Spleen (tissue), 11 donors: ENCODE data around the gene ABHD2. TPM values are rescaled to one million over a fixed set of nuclear protein-coding genes. Genes with fewer than 3 reads are reported as not detected.

Source experiments
- DNase-seq: peaks from one replicate; pipeline ENCODE4 v3.0.0-alpha.2; 2020
- H3K27ac ChIP-seq, 8 donors: fragments of 200-600 bp; sonication (generic) in 7 of 8; 1 replicate in 4 of 8; 2 replicates in 4 of 8; pipeline versions ENCODE4 v1.5.0 to v1.8.0; 2016 to 2021; ENCODE audit warnings: inconsistent platforms in 4 of 8, mild to moderate bottlenecking in 4 of 8, moderate library complexity in 1 of 8
- H3K27me3 ChIP-seq, 7 donors: fragments of 200-600 bp; sonication (generic) in 6 of 7; replicated peaks in 1 of 7; 1 replicate in 4 of 7; 2 replicates in 3 of 7; pipeline versions ENCODE4 v1.5.0 to v1.8.0; 2016 to 2021; ENCODE audit warnings: inconsistent platforms in 3 of 7, mild to moderate bottlenecking in 1 of 7
- H3K36me3 ChIP-seq, 6 donors: fragments of 200-600 bp; sonication (generic) in 5 of 6; 1 replicate in 4 of 6; 2 replicates in 2 of 6; pipeline versions ENCODE4 v1.5.0 to v1.8.0; 2016 to 2021; ENCODE audit warnings: inconsistent platforms in 2 of 6
- H3K4me1 ChIP-seq, 6 donors: fragments of 200-600 bp; sonication (generic) in 5 of 6; 1 replicate in 3 of 6; 2 replicates in 3 of 6; pipeline versions ENCODE4 v1.5.0 to v1.8.0; 2016 to 2021; ENCODE audit warnings: inconsistent platforms in 3 of 6
- H3K4me3 ChIP-seq, 8 donors: fragments of 200-600 bp; sonication (generic) in 7 of 8; 1 replicate in 4 of 8; 2 replicates in 4 of 8; pipeline versions ENCODE4 v1.5.0 to v1.8.0; 2016 to 2021; ENCODE audit warnings: inconsistent platforms in 4 of 8, mild to moderate bottlenecking in 4 of 8, moderate library complexity in 2 of 8
- H3K9me3 ChIP-seq, 8 donors: fragments of 200-600 bp; sonication (generic) in 7 of 8; 1 replicate in 4 of 8; 2 replicates in 4 of 8; pipeline versions ENCODE4 v1.5.0 to v1.8.0; 2016 to 2021; ENCODE audit warnings: inconsistent platforms in 4 of 8
- POLR2A ChIP-seq, 3 donors: fragments of 450-650 bp; IDR thresholded peaks; one replicate each; pipeline ENCODE4 v1.5.1; 2017; ENCODE audit warnings: antibody characterized with exemption in 3 of 3, mild to moderate bottlenecking in 1 of 3
- POLR2AphosphoS5 ChIP-seq, 3 donors: sonication (generic); formaldehyde crosslinking; IDR thresholded peaks; one replicate each; pipeline ENCODE4 v1.5.1; 2017; ENCODE audit warnings: antibody characterized with exemption in 3 of 3
- WGBS, 5 donors: extraction: QIAGEN DNeasy Blood & Tissue Kit in 3 of 5; methylation state at CpG; one replicate each; pipeline versions ENCODE4 v1.1.5 to v1.1.7; 2013 to 2018; 5-methylcytosine and 5-hydroxymethylcytosine counted together
- intact Hi-C: fragments of 100-400 bp; cut with DNase I; formaldehyde crosslinking; loops from one replicate; pipeline ENCODE4 v1.15.0; 2023; ENCODE audit warnings: low total_unique reads
- polyA plus RNA-seq, 3 donors: library from polyadenylated mRNA; stranded (reverse); fragments of 200-250 nt; gene quantifications; one replicate each; pipeline ENCODE4 v1.2.1, GENCODE V29; 2013
- total RNA-seq, 7 donors: library from RNA; depleted of rRNA in 3 of 7; stranded (reverse); fragments of >200 nt in 3 of 7; fragmentation: NEBNext Ultra II Directional in 4 of 7; extraction: Animal tissue kit (Norgen Biotek cat#: 25700) in 4 of 7; gene quantifications; one replicate each; pipeline versions ENCODE4 v1.1.0 to v1.2.1, GENCODE V29; 2016 to 2021
- TF ChIP-seq, protein P1 (sequence below), 11 experiments: fragments of 200-600 bp in 7 of 11; fragments of 450-650 bp in 4 of 11; sonication (generic) in 4 of 11; IDR thresholded peaks in 8 of 11; conservative IDR thresholded peaks in 3 of 11; 1 replicate in 7 of 11; 2 replicates in 4 of 11; pipeline versions ENCODE4 v1.4.0 to v1.8.0; 2016 to 2021; ENCODE audit warnings: antibody characterized with exemption in 11 of 11, inconsistent platforms in 4 of 11, mild to moderate bottlenecking in 1 of 11
- donor health status: healthy with polysubstance abuse.
- donor health status: DM: no; HTN: no; CAD: no; lungs with moderate emphysema.
- donor health status: DM: no; HTN: no; CAD: no.
- donor health status: Bipolar disorder and iron deficiency.
- donor health status: healthy.
- donor health status: DM: no; HTN: no; CAD: no.
- donor health status: DM: yes; HTN: yes; CAD: no.

ABHD2 gene
- total and polyA plus RNA-seq, 10 donors: 2.1 to 158 (median 106) TPM

DNA sequence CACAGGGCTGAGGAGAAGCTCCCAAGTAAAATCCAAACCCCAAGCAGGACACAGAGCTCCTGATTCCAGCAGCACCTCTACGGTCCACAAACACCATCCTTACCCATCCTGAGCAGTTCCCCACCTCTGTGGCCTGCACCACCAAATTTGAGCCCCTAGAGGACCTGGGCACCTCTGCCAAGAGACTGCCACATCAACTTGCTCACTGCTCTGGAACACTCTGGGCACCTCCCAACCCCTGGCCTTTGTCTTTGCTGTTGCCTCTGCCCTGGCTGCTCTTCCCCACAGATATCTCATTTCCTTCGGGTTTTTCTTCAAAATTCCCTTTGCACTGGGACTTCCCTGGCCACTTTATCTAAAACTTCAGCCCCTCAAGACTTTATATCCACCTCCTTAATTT is 127.4 kb downstream of the ABHD2 start:
- Histone ChIP-seq H3K27ac (no peak overlapping the region), H3K27me3 (no peaks in the 10 kb centered on the region), H3K4me3 (no peak overlapping the region), H3K36me3 (no peaks in the 10 kb centered on the region), H3K4me1 (no peaks in the 10 kb centered on the region), H3K9me3 (no peaks in the 10 kb centered on the region)
- WGBS, 5 donors: 76 to 89% (median 86%) methylated on average over 1 to 2 of the region's 2 CpGs
- TF ChIP-seq POLR2A (IDR thresholded peaks at IDR 0.05) (no peak), POLR2AphosphoS5 (IDR thresholded peaks at IDR 0.05) (no peak)
- TF ChIP-seq, protein P1, sequence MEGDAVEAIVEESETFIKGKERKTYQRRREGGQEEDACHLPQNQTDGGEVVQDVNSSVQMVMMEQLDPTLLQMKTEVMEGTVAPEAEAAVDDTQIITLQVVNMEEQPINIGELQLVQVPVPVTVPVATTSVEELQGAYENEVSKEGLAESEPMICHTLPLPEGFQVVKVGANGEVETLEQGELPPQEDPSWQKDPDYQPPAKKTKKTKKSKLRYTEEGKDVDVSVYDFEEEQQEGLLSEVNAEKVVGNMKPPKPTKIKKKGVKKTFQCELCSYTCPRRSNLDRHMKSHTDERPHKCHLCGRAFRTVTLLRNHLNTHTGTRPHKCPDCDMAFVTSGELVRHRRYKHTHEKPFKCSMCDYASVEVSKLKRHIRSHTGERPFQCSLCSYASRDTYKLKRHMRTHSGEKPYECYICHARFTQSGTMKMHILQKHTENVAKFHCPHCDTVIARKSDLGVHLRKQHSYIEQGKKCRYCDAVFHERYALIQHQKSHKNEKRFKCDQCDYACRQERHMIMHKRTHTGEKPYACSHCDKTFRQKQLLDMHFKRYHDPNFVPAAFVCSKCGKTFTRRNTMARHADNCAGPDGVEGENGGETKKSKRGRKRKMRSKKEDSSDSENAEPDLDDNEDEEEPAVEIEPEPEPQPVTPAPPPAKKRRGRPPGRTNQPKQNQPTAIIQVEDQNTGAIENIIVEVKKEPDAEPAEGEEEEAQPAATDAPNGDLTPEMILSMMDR (IDR thresholded peaks at IDR 0.05 in 8 of 11, conservative IDR thresholded peaks at IDR 0.05 in 3 of 11): no peak
- no peak for DNase-seq
- intact Hi-C loops: no loop called here

DNA sequence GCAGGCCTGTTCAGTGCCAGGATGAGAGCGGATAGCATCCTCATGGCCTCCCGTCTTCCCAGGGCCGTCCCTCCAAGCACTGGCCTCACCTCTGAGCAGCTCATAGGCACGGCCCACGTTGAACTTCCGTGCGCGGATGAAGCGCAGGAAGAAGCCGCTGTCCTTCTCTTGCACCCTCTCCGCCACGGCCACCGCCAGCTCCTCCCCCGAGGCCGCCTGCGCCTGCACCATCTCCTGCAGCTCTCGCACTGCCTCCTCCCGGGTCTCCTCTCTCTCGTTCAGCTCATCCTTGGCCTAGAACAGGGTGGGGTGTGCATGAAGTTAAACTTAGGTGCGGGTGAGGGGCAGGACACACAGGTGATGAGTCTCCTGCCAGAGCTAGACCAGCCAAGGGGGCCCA is 128.8 kb downstream of the ABHD2 start:
- TF ChIP-seq, protein P1 (IDR thresholded peaks at IDR 0.05 in 8 of 11, conservative IDR thresholded peaks at IDR 0.05 in 3 of 11): no peak
- TF ChIP-seq POLR2AphosphoS5 (IDR thresholded peaks at IDR 0.05) (peak in 1 of 3 donors; percentile 19), POLR2A (IDR thresholded peaks at IDR 0.05) (no peak)
- Histone ChIP-seq H3K27ac (no peak overlapping the region), H3K4me3 (no peak overlapping the region), H3K36me3 (no peaks in the 10 kb centered on the region), H3K27me3 (no peaks in the 10 kb centered on the region), H3K4me1 (no peaks in the 10 kb centered on the region), H3K9me3 (no peaks in the 10 kb centered on the region)
- 88 to 96% (median 90%) methylated on average over 20 of the region's 20 CpGs for WGBS, 5 donors
- no peak for DNase-seq
- intact Hi-C loops: no loop called here

DNA sequence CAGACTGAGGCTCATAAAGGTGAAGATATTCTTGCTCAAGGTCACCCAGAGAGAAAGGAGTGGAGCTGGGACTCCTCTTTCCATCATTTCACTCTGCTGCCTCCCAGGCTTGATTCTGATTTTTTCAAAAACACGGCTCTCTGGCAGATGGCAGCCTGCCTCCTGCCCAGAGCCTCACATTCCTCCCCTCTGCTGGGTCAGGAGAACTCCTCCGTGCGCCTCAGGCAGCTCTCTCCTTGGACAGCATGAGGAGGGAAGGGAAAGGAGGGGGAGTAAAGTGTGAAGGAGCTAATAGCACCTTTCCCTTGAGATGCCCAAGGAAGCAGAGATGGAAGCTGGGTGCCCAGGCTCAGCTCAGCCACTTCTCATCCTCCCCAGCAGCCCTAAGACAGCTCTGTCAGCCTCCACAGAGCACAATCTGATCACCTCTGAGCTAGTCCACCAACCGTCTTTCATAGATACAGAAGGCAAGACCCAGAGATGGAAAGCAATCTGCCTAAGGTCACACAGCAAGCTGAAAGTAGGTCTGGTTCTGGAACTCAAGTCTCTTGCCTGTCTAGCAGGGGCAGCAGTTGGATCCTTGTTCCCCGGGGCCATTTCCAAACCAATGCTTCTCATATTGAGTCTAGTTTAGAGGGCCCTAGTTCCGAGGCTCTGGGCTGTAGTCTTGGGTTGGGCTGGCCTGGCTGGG is 129.6 kb downstream of the ABHD2 start:
- 79 to 84% (median 81%) methylated on average over 5 to 6 of the region's 6 CpGs for WGBS, 5 donors
- no peak for TF ChIP-seq POLR2AphosphoS5 (IDR thresholded peaks at IDR 0.05)
- no peak for TF ChIP-seq POLR2A (IDR thresholded peaks at IDR 0.05)
- TF ChIP-seq, protein P1 (IDR thresholded peaks at IDR 0.05 in 8 of 11, conservative IDR thresholded peaks at IDR 0.05 in 3 of 11): no peak
- H3K36me3 ChIP-seq: no peaks in the 10 kb centered on the region

DNA sequence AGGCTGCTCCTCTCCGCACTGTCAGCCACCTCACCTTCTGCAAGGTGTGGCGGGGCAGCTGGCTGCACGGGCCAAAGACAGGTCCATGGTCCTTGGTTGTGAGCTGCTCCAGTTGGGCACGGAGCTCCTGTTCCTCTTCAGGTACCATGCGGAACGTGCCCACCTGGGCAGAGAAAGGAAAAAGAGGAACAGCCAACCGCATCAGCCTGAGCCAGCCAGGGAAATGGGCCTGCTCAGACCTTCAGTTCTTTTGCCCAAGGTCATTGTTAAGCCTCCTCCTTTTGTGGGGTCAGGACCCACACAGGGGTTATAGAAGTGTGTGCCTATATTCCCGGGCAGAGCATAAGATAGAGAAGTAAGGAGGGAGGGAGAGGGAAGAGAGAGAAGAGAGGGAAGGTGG is 130.3 kb downstream of the ABHD2 start:
- Histone ChIP-seq H3K4me3 (no peak overlapping the region), H3K4me1 (no peaks in the 10 kb centered on the region), H3K27ac (no peak overlapping the region), H3K27me3 (no peaks in the 10 kb centered on the region), H3K36me3 (no peaks in the 10 kb centered on the region), H3K9me3 (no peaks in the 10 kb centered on the region)
- no peak for TF ChIP-seq POLR2AphosphoS5 (IDR thresholded peaks at IDR 0.05)
- TF ChIP-seq, protein P1 (IDR thresholded peaks at IDR 0.05 in 8 of 11, conservative IDR thresholded peaks at IDR 0.05 in 3 of 11): no peak
- TF ChIP-seq POLR2A (IDR thresholded peaks at IDR 0.05): no peak
- intact Hi-C loops: no loop called here
- DNase-seq: no peak
- WGBS, 5 donors: 78 to 91% (median 85%) methylated on average over 4 to 8 of the region's 8 CpGs

More for the DNA sequence above, 129.6 kb downstream of the ABHD2 start:
- H3K4me1 ChIP-seq: no peaks in the 10 kb centered on the region
- no peak overlapping the region for H3K27ac ChIP-seq
- intact Hi-C loops: no loop called here
- H3K4me3 ChIP-seq: no peak overlapping the region
- no peak for DNase-seq
- H3K9me3 ChIP-seq: no peaks in the 10 kb centered on the region
- H3K27me3 ChIP-seq: no peaks in the 10 kb centered on the region
